A204.1 (cell line): ENCODE measurements around the gene NSUN2.
"Not testable (repeated sequence)": the region's sequence is repeated elsewhere in the genome, so short reads cannot be mapped to it uniquely, and the experiment has no call there.

Source experiments
- FAIRE-seq: peaks from 2 replicates; lab custom pipeline; 2012; peaks lifted over from hg19 to GRCh38; lab: Jason Lieb, UNC

NSUN2 gene

DNA sequence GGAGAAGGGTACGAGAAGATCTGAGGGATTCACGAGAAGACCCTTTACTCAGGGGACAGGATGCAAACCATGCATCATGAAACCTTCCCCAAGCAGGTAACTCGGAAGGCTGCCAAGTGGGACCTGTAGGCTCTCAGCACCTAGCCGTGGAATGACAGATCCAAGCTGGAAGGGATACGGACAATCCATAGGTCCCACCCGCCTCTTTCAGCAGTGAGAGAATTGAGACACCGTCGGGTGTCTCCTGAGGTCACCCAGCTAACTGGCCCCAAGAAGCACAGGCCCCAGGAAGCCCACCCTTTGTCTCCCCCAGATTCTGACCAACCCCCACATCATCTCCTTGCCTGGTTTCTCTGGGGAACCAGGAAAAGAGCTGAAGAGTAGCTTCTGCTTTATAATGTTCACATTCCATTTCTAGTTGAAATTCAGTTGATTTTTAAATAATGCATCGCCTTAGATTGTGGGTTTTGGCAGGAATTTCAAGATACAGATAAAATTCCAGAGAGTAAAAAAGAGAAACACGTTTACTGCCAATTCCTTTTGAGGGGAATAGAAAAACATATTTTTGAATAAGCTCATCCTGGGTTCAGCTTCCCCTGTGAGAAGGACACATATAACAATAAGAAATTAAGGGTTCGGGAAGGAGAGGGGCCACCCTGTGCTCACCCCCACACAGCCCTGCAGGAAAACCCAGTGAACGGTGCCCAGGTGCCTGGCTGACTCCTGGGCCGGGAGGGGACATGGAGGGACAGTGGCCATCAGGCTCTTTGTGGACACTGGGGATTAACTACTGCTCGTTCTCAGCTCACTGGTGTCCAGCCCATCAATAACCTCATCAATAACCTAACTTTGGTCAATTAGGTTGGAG is 51.1 kb downstream of the NSUN2 start:
- no peak for FAIRE-seq

DNA sequence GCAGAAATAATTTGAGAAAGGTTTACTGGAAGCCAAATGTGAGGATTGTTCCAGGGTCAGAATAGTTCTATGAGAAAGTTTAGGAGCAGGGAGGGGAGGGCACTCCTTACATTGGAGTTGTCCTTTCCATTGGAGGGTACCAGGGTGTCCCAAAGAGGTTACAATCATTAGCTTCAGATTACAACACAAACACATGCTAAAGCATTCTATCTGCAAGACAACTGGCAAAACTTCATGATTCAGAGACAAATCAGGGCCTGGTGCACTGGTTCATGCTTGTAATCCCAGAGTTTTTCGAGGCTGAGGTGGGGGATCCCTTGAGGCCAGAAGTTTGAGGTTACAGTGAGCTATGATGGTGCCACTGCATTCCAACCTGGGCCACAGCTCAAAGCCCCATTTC is 51.8 kb downstream of the NSUN2 start:
- FAIRE-seq, result no peak

DNA sequence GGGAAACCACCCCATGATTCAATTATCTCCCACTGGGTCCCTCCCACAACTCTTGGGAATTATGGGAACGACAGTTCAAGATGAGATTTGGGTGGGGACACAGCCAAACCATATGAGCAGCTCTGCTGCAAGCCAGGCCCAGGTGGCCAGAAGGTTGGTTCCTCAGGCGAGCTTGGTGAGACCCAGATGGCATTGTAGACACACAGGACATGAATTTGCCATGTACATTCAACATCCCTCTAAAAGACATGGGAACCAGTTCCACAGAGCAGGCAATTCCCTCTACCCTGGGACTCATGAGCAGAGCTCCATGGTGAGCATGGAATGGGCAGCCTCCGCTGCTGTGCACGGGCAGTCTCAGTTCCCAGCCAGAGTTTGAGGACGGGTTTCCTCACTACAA is 53.3 kb downstream of the NSUN2 start:
- no peak for FAIRE-seq

DNA sequence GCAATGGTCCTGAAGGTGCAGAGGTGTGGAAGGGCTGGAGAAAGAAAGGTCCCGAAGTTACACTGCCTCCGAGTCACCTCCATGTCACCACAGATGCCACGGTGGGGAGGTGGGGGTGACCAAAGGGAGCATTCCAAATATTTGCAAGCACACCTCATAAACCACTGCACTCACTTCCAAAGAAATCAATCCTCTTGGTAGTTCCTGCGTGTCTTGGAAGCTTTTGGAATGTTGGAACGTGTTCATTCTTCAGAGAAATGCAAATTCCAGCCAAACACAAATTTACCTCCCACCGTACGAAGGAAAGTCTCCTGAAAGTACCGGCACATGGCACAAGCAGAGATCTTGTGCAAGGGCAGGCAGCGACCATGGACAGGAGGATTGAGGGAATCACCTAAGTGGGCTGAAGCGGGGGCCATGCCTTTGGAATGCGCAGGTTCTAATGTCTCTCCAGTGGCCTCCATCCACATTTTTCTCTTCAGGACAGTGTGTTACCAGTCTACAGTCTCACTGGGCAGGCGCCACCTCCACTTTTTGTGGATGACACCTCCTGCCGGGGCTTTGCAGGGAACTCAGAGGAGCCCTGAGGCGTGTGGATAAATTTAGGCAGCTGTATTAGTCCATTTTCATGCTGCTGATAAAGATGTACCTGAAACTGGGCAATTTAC is 54.0 kb downstream of the NSUN2 start:
- no peak for FAIRE-seq

DNA sequence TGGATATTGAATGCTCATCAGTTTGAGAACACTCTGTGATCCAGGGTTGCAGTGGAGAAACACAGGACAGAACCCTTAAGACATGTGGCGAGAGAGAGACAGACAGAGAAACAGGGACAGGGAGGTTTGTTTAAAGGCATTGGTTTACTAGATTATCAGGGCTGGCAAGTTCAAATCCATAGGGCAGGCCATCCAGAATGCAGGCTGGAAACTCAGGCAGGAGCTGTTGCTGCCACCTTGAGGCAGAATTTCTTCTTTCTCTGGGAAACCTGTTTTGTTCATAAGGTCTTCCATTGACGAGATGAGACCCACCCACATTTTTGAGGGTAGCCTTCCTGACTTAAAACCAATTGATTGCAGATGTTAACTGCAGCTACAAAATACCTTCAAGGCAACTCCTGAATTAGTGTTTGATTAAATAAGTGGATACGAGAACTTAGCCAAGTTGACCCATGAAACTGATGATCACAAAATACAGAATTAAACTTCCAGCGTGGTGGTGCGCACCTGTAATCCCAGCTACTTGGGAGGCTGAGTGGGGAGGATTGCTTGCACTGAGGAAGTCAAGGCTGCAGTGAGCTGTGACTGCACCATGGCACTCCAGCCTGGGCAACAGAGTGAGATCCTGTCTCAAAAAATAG is 55.9 kb downstream of the NSUN2 start:
- FAIRE-seq, result peak; percentile 43

DNA sequence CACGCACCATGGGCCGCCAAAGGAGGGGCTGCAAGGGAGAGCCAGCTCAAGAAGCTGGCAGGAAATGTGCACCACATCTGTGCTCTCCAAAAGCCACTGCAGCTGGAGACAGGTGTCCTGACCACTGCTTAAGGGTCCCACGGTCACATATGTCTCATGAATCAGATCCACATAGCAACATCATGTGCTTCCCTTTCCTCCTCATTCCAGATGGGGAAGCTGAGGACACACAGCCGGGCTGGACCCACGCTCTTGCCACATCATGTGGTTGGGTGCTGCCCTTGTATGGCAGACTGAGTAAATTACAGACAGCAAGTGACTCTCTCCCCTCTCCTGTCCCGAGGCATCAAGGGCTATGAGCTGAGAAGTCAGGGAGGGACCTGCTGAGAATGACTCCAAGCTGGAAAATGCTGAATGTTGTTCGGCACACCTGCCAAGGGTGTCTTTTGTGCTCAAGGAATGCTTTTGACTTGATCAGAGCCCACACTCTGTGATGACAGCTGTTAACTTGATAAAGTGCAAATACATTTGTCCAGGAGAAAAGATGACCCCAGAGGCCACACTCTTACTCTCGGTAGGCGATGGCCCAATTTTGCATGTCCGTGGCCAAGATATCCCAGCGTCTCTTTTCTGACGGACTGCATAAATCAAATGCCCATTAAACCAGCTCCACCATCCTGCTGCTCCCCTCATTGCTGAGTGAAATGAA is 58.2 kb downstream of the NSUN2 start:
- no peak for FAIRE-seq

DNA sequence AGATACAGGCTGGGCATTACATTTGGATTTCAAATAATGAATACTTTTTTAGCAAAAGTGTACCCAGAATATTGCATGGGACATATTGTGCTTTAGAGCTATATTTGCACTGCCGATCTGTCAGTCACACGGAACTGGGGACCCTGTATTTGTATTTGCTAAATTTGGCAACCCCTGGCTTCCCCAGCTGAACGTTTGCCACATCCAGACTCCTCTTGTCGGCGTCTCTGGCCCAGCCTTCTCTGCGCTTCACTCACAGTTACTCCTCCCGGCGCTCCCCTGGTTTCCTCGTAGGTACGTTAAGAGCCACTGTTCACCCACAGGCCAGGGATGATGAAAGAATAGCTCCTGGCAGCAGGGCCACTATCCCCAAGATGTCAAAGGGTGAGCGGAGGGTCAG is 58.7 kb downstream of the NSUN2 start:
- FAIRE-seq, result no peak

DNA sequence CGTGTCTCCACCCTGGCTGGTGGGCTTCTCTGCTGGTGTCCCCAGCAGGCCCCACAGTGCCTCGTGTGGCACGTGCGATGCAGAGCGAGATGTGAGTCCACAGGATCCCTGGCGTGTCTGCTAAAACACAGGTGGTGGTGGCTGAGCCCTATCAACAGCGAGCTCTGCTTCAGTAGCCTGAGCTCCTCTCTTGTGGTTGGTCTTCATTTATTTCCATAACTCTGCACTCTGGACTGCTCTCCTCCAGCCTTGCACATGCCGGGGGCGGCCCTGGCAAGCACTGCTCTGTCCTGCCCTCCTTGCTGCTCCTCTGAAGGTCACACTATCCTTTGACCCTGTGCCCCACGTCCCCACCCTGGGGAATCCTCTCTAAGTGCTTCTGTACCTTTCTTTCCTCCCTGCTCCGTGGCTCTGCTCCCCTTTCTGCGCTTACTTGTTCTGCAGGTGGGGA is 59.2 kb downstream of the NSUN2 start:
- no peak for FAIRE-seq

DNA sequence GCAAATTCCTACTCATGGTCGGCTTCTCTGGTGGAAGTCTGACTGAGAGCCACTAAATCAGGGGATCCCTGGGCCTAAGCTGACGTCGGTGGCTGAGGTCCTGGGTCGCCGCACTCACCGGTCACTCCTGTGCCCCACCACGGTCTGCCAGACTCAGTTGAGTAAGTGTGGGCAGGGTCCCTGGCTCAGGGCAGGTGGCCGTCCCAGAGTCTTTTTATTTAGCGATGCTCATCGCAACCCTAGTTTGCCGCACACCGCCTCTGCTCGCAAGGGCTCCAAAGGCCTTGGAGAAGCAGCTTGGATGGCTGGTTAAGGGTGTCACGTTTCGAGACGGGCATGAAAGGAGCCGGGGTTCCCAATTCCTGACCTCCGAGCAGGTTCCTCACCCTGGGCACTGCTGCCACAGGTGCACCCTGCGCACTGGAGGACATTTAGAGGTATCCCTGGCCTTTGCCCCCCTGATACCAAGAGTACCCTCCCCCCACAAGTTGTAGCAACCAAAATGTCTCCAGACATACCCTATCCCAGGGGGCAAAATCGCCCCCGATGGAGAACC is 59.9 kb downstream of the NSUN2 start:
- no peak for FAIRE-seq

DNA sequence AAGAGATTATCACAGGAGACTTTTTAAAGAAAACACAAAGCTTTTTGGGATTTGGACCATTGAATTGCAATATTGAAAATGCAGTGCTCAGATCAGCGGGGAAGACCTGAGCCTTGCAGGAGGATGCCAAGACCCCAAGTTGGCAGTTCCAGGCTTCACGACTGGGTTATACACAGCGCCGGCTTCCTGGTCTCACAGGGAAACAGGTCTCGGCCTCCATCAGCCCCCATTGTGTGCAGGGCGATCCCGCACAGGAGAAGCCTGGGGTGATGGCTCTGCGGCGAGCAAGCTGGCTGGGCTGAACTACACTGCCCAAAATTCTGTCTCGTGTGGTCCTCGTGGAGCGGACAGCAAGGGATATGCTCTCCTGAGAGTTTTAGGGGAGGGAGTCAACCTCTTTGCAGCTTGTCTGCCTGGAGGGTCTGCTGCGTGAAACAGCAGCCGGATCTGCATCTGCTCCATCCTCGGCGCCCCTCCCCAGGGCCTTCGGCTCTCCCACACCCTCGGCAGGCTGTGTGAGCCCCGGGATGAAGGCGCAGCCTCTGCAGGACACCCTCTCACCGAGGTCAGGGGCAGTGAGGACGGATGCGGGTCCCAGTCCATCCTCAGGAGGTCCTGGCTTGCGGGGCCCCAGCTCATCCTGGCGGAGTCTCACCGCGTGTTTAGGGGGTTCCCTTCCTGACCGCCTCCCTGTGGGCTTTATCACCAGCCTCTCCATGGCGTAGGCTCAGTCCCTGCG is 60.6 kb downstream of the NSUN2 start:
- FAIRE-seq, result no peak

DNA sequence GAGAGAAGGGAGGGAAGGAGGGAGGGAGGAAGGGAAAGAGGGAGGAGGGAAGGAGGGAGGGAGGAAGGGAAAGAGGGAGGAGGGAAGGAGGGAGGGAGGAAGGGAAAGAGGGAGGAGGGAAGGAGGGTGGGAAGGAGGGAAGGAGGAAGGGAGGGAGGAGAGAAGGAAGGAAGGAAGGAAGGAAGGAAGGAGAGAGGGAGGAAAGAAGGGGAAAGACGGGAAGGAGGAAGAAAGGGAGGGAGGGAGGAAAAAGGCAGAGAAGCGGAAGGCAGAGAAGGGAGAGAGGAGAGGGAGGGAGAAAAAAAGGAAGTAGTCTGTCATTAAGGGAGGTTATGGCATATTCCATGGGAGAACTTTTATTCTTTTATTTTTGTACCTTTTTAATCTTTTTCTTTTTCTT is 61.2 kb downstream of the NSUN2 start:
- FAIRE-seq, result not testable (repeated sequence)

DNA sequence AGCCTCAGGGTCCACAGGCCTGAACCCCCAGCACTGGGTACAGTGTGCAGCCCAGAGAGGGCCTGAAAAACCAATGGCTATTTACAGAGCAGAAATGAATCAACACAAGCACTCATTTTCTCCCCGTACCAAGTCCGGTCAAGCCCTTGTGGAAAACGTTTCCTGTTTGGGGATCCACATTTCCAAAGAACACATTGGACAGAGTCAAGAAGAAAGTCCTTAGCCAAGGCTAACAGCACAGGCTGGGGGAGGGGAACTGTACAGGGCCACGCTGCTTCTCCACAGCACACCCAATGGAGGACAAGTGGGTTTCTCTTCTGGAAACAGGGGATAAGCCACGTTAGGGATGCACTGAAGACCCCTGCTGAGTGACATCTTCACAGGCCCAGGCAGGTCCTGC is 62.3 kb downstream of the NSUN2 start:
- FAIRE-seq, result no peak

DNA sequence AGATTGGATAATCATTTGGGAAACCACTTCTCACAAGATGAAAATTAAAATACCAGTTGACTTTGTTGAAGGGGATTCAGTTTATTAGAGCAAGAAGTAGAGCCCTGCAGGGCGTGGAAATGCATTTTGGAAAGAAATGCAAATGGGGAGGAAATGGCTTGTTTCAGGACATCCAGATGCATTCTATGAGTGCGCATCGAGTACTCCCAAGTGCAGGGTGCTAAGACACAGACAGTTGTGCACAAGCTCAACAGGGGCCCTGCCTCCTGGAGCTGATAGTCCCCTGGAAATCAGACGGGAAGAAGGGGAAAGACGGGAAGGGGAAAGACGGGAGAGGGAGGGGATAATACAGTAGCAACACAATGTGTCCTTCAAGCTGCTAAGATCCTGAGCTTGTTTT is 64.0 kb downstream of the NSUN2 start:
- no peak for FAIRE-seq

DNA sequence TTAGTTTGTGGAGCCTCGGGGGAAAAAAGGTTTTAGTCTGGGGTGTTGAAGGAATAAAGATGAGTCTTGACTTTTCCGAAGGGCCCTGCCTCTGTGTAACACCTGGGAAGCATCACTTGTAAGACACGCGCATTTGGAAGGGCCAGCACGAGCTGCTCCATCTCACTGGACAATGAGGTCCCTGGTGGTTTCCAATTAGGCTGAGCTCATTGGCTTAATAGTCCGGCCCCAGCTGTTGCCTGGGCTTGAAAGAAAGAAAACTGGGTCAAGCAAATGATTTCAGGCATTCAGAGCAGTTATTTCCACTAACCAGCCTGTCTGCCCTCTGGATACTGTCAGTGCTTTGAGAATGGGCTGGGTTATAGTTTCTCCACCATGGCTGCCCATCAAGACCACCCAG is 64.5 kb downstream of the NSUN2 start:
- FAIRE-seq, result no peak

DNA sequence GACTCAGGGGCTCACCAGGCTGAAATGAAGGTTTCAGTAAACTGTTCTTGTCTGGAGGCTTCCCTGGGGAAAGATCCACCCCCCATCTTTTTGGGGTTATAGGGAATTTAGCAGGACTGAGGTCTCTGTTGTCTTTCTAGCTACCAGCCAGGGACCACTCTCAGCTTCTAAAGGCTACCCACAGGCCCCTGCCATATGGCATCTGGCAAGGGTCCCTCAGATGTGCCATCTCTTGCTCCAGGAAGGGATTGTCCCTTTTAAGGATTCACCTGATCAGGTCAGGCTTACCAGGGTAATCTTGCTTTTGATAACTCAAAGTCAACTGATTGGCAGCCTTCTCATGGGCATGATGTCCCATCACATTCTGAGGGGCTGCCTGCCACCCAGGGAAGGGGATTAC is 65.0 kb downstream of the NSUN2 start:
- FAIRE-seq, result no peak

DNA sequence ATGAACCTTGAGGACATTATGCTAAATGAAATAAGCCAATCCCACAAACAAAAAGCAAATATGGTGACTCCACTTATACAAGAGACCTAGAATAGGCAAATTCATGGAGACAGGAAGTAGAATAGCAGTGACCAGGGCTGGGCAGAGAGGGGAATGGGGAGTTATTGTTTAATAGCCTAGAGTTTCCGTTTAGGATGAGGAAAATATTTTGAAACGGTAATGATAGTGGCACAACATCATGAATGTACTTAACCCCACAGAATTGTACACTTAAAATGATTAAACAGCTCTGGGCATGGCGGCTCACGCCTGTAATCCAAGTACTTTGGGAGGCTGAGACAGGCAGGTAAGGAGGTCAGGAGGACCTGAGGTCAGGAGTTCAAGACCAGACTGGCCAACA is 65.8 kb downstream of the NSUN2 start:
- no peak for FAIRE-seq

DNA sequence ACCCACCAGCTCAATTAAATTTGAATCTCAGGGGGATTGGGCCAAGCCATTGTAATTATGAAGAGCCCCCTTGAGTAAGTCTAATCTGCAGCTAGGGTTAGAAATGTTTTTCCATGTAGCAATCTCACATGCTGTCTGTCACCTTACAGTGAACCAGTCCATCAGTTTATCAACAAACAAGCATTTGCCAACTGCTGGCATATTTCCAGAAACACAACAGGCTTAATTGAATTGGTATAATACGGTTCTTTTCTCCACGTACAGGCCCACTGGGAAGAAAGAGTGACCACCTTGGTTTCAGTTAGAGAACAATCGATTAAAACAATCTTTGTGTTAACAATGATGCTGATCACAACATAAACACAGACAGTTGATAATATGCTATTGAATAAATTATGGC is 67.4 kb downstream of the NSUN2 start:
- no peak for FAIRE-seq

DNA sequence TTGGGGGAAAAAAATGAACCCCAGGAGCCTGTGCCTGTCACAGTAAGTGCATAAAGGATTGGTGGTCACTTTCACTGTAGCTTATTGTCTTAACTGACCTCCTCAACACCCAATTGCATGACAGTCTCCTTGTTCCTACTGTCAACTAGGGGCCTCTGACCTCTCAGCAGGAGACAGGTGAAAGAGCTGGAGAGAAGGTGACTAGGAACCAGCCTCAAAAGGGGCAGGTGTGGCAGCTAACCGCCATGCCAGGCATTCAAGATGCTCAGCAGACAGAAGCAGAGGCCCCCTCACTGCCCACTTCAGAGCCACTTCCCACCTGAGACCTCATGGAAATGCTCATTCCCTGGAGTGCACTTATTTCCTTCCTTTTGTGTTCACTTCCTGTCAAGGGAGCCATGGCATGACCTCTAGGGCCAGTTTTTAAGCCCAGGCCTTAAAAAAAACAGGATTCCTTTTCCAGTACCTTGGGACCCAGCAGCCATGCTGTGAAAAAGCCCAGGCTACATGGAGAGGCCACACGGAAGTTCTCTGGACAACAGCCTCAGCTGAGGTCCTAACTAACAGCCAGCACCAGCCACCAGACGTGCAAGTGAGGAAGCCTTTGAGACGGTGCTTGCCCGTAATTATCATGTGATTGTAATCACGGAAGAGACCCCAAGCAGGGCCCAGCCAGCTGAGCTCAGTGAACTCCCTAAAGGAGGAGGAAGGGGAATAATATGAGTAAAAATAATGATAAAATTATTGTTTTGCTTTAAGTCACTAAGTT is 74.9 kb downstream of the NSUN2 start:
- FAIRE-seq, result no peak

DNA sequence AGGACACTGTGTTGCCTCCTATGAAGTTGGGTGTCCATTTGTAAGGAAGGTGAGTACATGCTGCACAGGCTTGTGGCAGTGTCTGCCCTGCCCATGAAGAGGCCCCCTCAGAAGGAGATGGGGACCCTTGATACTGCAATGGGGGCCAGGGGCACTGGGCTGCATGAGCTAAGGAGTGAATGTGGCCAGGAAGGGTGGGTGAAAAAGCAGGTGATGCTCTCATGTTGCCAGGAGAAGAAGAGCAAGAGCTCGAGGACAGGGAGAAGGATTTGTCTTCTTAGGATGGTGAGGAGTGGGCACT is 76.1 kb downstream of the NSUN2 start:
- no peak for FAIRE-seq

DNA sequence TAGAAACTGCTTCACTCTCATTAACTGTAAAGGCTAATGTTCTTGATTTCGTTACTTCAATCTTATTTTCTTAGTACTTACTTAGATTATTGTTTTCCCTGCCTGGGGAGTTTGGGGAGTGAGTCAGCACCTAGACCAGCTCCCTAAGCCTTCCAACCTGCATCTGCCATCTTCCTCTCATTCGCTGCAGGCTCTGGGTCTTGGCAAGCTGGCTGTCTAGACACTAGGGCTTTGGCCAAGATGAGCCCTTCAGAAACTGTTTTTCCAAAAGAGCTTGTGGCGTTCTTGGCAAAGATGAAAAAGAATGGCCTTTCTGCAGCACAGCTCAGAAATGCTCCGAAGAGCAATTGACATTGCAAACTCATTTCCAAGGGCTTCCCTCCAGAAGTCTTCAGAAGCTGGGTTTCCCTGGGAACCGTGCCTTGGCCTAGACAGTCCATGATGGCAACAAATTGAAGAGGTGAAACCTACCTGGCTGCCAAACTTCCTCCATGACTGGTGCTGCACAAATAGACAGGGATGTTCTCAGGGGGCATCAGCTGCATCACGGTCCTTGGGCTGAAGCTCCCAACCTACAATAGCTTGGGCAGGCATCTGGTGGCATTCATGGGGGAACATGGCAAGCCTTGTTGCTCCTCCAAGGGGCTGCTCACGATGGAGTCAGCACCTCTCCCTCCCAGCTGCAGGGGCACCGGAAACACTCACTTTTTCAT is 76.6 kb downstream of the NSUN2 start:
- FAIRE-seq, result no peak
